K562 (cell line): ENCODE data around the gene SHISA4. TPM values are rescaled to one million over a fixed set of nuclear protein-coding genes. Genes with fewer than 3 reads are reported as not detected.

Experiments
- ADNP ChIP-seq: fragments of 200-800 bp; sonication (Bioruptor generic); IDR thresholded peaks from 2 replicates; pipeline ENCODE4 v1.6.1; 2016; ENCODE audit warnings: missing genetic modification characterization, missing compliant biosample characterization
- ARID2 ChIP-seq: fragments of 450-650 bp; IDR thresholded peaks from 2 replicates; pipeline ENCODE4 v1.6.1; 2017; ENCODE audit warnings: antibody characterized with exemption, mild to moderate bottlenecking
- CC2D1A ChIP-seq: fragments of 450-650 bp; IDR thresholded peaks from 2 replicates; pipeline ENCODE4 v1.6.1; 2017; ENCODE audit warnings: mild to moderate bottlenecking
- EWSR1 ChIP-seq: fragments of 450-650 bp; IDR thresholded peaks from 2 replicates; pipeline ENCODE4 v1.6.1; 2018; ENCODE audit warnings: borderline replicate concordance, mild to moderate bottlenecking, low read depth, moderate library complexity; ENCODE audit not compliant: partially characterized antibody
- HDAC3 ChIP-seq: fragments of 450-650 bp; IDR thresholded peaks from 2 replicates; pipeline ENCODE4 v1.6.1; 2018; ENCODE audit warnings: borderline replicate concordance, mild to moderate bottlenecking, moderate library complexity; ENCODE audit not compliant: partially characterized antibody
- PRMT5 ChIP-seq: sonication (generic); formaldehyde crosslinking; IDR thresholded peaks from 2 replicates; pipeline ENCODE4 v1.5.0; 2020; ENCODE audit warnings: missing genetic modification reagents
- PTBP1 ChIP-seq: fragments of 200-400 bp; formaldehyde crosslinking; IDR thresholded peaks from 2 replicates; pipeline ENCODE4 v1.6.1; 2017; ENCODE audit warnings: low read depth, low read length
- RBFOX2 ChIP-seq: fragments of 200-400 bp; formaldehyde crosslinking; IDR thresholded peaks from 2 replicates; pipeline ENCODE4 v1.6.1; 2017; ENCODE audit warnings: low read depth, mild to moderate bottlenecking, low read length, moderate library complexity
- ZNF253 ChIP-seq: fragments of 250-450 bp; sonication (Bioruptor Pico); conservative IDR thresholded peaks from 2 replicates; pipeline ENCODE4 v1.6.1; 2021; ENCODE audit warnings: mild to moderate bottlenecking
- ZNF354B ChIP-seq: fragments of 250-450 bp; sonication (Bioruptor Pico); IDR thresholded peaks from 2 replicates; pipeline ENCODE4 v1.4.0; 2020
- ZNF431 ChIP-seq: sonication (generic); formaldehyde crosslinking; IDR thresholded peaks from 2 replicates; pipeline ENCODE4 v1.8.0; 2022; ENCODE audit warnings: mild to moderate bottlenecking, missing genetic modification reagents
- ZNF436 ChIP-seq: fragments of 250-450, 450-650 bp; sonication (Bioruptor Pico); formaldehyde crosslinking; IDR thresholded peaks from 2 replicates; pipeline ENCODE4 v1.7.0; 2020; ENCODE audit warnings: mild to moderate bottlenecking
- ZZZ3 ChIP-seq: fragments of 450-650 bp; IDR thresholded peaks from 2 replicates; pipeline ENCODE4 v1.6.1; 2016; ENCODE audit warnings: antibody characterized with exemption, mild to moderate bottlenecking, moderate library complexity
- polyA plus RNA-seq, 8 experiments: library from polyadenylated mRNA; depleted of rRNA in 4 of 8; stranded (reverse) in 5 of 8; unstranded in 3 of 8; fragments of >200 nt; fragmentation: Nextera tagmentation in 2 of 8; fragmentation: Illumina TruSeq in 1 of 8; extraction: Ambion mirVana in 2 of 8; extraction: Trizol in 1 of 8; gene quantifications; 2 replicates each; pipeline versions ENCODE4 v1.2.1 to v1.2.3, GENCODE V29; 2011 to 2014; ENCODE audit warnings: inconsistent platforms in 1 of 8, missing spikeins in 1 of 8
- total RNA-seq, 7 experiments: library from RNA; depleted of rRNA in 6 of 7; stranded (reverse); fragments of >200 nt in 6 of 7; fragmentation: Illumina TruSeq in 2 of 7; extraction: Trizol in 2 of 7; gene quantifications; 2 replicates each; pipeline versions ENCODE4 v1.2.1 to v1.2.3, GENCODE V29; 2011 to 2021; ENCODE audit warnings: low replicate concordance in 1 of 7
- TF ChIP-seq, protein P1 (sequence below): fragments of 450-650 bp; conservative IDR thresholded peaks from 2 replicates; pipeline ENCODE4 v1.6.1; 2016; ENCODE audit warnings: missing genetic modification characterization, low read depth, mild to moderate bottlenecking, missing compliant biosample characterization, moderate library complexity
- TF ChIP-seq, protein P2 (sequence below): fragments of 450-650 bp; formaldehyde crosslinking; conservative IDR thresholded peaks from 2 replicates; pipeline ENCODE4 v1.4.0; 2022; ENCODE audit warnings: mild to moderate bottlenecking, missing genetic modification characterization
- TF ChIP-seq, protein P3 (sequence below): fragments of 250-450 bp; sonication (Bioruptor Pico); IDR thresholded peaks from 2 replicates; pipeline ENCODE4 v1.4.0; 2020
- TF ChIP-seq, protein P4 (sequence below): conservative IDR thresholded peaks from 2 replicates; pipeline ENCODE4 v1.6.1; 2011; ENCODE audit warnings: low read depth, mild to moderate bottlenecking, low read length; ENCODE audit not compliant: control insufficient read depth
- TF ChIP-seq, protein P5 (sequence below): sonication (generic); formaldehyde crosslinking; IDR thresholded peaks from 2 replicates; pipeline ENCODE4 v1.5.0; 2020; ENCODE audit warnings: missing genetic modification reagents

Gene SHISA4
- total and polyA plus RNA-seq, 9 of the 15 experiments (the other 6 are each of a cell fraction or from before 2014, with no cell fraction given) = 0.15 to 0.95 (median 0.68) TPM; not detected in 2

DNA sequence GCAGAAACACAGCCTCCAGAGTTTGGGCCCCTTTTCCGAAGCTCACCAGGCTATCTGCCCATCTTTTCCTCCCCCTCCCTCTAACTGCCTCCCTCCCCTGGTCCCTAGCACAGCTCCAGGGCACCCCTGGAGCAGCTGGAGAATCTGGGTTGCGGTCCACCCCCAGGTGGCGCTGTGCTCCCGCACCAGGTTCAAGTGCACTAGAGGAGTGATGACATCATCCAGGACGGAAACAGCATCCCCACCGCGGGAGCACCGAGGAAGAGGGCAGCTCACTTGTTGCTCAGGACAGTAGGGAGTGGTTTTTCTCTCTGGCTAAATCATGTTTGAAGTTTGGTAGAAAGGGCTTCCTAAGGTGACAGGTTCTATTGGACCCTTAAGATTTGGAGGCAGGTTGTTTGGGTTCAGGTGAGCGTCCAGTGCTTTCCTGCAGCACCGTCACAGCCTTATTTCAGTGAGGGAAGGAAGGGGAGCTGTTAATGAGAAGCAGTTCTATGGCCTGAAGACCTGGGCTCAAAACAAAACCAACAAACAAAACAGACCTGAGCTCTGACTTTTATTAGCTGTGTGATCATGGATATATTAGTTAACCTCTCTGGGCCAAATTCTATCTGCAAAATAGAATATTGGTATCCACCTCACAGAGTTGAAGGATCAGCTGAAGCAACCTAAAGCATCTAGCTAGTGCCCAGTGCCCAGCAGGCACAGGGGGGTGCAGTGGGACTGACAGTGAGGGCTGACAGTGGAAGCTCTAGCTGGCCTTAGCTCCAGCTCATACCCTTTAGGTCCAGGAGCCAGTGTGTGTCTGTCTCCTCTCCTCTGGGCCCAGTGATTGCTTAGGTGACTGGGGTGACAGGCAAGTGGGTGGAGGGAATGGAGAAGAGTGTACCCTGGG, 7.5 kb downstream of the SHISA4 start (continued):
- TF ChIP-seq, protein P1, sequence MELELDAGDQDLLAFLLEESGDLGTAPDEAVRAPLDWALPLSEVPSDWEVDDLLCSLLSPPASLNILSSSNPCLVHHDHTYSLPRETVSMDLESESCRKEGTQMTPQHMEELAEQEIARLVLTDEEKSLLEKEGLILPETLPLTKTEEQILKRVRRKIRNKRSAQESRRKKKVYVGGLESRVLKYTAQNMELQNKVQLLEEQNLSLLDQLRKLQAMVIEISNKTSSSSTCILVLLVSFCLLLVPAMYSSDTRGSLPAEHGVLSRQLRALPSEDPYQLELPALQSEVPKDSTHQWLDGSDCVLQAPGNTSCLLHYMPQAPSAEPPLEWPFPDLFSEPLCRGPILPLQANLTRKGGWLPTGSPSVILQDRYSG = no peak
- TF ChIP-seq HDAC3 (no peak), ZNF436 (CRISPR knock-in tag) (no peak), CC2D1A (peak; percentile 97), ADNP (tag) (no peak), PTBP1 (no peak), PRMT5 (no peak), ZNF431 (no peak), ZNF253 (CRISPR knock-in tag) (no peak), ZZZ3 (no peak), ZNF354B (CRISPR knock-in tag) (no peak), EWSR1 (no peak), RBFOX2 (peak; percentile 30; the same call in 1 of the 2 replicates), ARID2 (peak; percentile 99)
- TF ChIP-seq, protein P2, sequence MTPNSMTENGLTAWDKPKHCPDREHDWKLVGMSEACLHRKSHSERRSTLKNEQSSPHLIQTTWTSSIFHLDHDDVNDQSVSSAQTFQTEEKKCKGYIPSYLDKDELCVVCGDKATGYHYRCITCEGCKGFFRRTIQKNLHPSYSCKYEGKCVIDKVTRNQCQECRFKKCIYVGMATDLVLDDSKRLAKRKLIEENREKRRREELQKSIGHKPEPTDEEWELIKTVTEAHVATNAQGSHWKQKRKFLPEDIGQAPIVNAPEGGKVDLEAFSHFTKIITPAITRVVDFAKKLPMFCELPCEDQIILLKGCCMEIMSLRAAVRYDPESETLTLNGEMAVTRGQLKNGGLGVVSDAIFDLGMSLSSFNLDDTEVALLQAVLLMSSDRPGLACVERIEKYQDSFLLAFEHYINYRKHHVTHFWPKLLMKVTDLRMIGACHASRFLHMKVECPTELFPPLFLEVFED (CRISPR knock-in tag) = 0 out of 2 replicates have a peak, but pooled peaks have one; percentile 24
- TF ChIP-seq, protein P3, sequence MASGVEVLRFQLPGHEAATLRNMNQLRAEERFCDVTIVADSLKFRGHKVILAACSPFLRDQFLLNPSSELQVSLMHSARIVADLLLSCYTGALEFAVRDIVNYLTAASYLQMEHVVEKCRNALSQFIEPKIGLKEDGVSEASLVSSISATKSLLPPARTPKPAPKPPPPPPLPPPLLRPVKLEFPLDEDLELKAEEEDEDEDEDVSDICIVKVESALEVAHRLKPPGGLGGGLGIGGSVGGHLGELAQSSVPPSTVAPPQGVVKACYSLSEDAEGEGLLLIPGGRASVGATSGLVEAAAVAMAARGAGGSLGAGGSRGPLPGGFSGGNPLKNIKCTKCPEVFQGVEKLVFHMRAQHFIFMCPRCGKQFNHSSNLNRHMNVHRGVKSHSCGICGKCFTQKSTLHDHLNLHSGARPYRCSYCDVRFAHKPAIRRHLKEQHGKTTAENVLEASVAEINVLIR = peak; percentile 44; the same call in 1 of the 2 replicates
- TF ChIP-seq, protein P4, sequence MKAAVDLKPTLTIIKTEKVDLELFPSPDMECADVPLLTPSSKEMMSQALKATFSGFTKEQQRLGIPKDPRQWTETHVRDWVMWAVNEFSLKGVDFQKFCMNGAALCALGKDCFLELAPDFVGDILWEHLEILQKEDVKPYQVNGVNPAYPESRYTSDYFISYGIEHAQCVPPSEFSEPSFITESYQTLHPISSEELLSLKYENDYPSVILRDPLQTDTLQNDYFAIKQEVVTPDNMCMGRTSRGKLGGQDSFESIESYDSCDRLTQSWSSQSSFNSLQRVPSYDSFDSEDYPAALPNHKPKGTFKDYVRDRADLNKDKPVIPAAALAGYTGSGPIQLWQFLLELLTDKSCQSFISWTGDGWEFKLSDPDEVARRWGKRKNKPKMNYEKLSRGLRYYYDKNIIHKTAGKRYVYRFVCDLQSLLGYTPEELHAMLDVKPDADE = no peak
- TF ChIP-seq, protein P5, sequence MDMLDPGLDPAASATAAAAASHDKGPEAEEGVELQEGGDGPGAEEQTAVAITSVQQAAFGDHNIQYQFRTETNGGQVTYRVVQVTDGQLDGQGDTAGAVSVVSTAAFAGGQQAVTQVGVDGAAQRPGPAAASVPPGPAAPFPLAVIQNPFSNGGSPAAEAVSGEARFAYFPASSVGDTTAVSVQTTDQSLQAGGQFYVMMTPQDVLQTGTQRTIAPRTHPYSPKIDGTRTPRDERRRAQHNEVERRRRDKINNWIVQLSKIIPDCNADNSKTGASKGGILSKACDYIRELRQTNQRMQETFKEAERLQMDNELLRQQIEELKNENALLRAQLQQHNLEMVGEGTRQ = no peak
